GM18502 (cell line): ENCODE measurements around the gene RMC1.
A peak's percentile ranks its signal among the peaks of the same experiment; 100 is the strongest.
"Not testable (repeated sequence)": the region's sequence is repeated elsewhere in the genome, so short reads cannot be mapped to it uniquely, and the experiment has no call there.

Experiments
- ATAC-seq: cut with Tn5 transposase; IDR thresholded peaks from one replicate; pipeline ENCODE4 v1.9.1; 2021; ENCODE audit warnings: mild to moderate bottlenecking; ENCODE audit not compliant: unreplicated experiment, poor library complexity

Gene RMC1

DNA sequence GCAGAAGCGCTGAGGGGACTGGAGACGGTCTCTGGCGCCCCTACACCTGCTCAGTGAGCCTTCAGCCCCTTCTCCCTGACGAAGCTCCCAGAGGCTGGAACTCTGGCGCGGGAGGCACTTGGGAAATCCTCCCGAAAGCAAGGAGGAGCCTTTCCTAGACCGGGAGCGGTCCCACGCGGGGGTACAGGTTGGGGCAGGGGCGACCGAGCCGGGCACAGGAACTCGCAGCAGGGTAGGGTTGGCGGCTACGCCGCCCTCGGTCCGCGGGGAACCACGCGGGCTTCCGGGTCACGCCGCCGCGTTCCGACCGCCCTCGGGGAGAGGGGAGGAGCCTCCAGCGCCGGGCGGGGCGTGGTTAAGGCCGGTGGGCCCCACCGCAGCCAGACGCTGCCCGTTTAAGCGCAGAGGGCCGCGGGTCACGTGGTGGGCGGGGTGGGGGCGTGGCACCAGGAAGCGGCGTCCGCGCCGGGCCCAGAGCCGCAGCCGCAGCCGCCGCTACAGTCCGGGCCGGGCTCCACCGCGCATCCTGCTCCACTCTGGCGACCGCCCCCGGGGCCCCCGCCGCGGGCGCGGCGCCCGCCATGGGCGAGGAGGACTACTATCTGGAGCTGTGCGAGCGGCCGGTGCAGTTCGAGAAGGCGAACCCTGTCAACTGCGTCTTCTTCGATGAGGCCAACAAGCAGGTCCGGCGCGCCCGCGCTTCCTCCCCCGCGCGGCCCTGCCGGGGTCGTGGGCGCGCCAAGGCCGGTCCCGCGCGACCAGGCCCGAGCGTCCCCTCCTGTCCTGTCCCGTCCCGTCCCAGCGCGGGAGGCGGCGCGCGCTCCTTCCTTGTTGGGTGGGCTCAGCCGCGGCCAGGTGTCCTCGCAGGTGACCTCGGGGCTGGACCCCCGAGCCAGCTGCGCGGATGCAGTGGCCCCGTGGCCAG, at the start of gene RMC1:
Gene RMC1 (plus strand): TSS at position 474 of the 925 bp plus-strand sequence. CDS start 108 bp downstream, at position 582.
- ATAC-seq = peak; percentile 79

- peak; percentile 9 for ATAC-seq
Measured at GRCh38 chr18:23453680-23454058, 49.6 kb upstream of the RMC1 start.

DNA sequence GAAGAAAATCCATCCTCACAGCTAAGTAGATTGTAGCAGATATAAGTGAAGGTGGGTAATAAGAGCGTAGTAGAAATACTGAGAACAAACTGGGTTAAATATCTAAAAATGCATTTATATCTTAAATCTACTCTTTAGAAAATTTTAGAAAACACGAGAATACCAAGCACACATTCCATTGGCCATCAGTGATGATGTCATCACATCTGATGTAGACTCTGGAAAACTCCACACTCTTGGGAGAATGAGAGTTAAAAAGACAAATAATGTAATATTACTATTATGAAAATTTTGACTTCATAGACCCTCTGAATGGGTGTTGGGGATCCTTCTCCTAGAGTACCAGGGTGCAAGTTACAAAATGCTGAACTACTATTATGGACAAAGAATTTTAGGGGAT, 46.5 kb upstream of the RMC1 start:
- no peak for ATAC-seq

- no peak for ATAC-seq
Measured at GRCh38 chr18:23458830-23459529, 44.3 kb upstream of the RMC1 start.

DNA sequence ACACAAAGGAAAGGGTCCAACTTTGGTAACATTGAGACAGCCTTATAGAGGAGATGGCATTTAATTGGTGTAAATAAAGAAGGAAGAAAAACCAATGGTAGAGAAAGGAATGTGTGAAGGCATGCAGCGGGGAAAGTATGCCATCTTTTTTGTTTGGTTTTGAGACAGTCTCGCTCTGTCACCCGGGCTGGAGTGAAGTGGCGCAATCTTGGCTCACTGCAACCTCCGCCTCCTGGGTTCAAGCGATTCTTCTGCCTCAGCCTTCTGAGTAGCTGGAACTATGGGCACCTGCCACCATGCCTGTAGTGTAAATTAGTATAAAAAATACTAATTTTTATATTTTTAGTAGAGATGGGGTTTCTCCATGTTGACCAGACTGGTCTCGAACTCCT, 43.8 kb upstream of the RMC1 start:
- ATAC-seq = no peak

DNA sequence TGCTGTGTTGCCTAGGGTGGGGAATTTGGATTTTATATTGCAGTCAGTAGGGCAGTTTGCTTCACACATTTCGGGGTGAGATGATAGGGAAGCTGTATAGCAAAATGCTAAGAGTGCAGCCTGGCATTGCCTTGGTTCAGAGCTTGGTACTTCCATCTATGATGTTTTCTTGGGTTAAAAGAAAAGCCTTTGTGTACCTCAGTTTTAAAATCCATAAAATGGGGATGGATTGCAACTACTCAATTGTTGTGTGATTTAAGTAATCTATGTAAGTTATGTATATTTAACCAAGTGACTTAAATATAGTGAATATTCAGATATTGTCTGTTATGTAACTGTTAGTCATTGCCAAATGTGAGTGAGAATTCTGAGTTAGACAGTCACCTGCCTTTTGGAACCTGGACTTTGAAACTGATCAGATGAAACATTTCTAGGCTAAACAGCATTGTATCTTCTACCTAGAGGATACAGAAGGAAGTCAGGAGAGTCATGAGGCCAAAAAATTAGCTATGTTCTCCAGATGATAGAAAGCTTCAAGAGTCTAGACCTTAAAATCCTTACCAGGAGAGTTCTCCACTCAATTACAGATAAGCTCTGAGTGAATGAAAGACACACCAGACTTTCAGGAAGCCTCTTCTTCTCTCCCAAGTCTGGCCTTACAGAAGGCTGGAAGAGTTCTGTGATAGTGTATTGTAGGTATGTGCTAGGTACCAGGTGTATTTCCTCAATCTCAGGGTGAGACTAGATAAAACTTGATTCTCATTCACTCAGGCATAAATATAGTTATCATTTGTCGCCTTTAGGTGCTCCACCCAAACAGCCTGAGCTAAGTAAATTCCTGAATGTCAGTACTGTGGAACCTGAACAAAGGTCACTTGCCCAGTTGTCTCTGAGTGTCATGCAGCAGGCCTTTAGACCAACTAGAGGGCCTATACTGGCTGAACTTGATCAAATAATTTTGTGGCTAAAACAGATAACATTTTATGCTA, 42.7 kb upstream of the RMC1 start:
- no peak for ATAC-seq

- no peak for ATAC-seq
Measured at GRCh38 chr18:23462876-23463275, 40.4 kb upstream of the RMC1 start.

DNA sequence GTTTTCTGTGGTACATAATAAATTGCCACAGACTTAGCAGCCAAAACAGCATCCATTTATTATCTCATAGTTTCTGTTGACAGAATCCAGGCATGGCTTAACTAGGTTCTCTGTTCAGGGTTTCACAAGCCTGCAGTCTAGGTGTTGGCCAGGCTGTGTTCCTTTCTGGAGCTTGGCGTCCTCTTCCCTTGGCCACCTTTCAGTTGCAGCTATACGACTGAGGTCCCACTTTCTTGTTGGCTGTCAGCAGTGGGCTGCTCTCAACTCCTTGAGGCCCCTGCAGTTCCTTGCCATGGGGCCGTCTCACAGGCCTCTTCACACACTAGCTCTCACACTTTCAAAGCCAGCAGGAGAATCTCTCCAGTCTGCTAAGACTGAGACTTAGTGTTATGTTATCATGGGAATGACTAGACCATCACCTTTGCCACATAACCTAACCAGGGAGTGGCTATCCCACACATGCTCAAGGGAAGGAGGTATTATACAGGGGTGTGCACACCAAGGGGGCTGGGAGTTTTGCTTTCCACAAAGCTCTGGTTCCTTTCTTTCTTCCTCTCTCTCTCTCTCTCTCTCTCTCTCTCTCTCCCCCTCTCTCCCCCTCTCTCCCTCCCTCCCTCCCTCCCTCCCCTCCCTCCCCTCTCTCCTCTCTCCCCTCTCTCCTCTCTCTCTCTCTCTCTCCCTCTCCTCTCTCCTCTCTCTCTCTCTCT, 34.4 kb upstream of the RMC1 start:
- ATAC-seq = no peak

- no peak for ATAC-seq
Measured at GRCh38 chr18:23470620-23471387, 32.5 kb upstream of the RMC1 start.

GRCh38 chr18:23471486-23471885, 31.8 kb upstream of the RMC1 start:
- no peak for ATAC-seq

DNA sequence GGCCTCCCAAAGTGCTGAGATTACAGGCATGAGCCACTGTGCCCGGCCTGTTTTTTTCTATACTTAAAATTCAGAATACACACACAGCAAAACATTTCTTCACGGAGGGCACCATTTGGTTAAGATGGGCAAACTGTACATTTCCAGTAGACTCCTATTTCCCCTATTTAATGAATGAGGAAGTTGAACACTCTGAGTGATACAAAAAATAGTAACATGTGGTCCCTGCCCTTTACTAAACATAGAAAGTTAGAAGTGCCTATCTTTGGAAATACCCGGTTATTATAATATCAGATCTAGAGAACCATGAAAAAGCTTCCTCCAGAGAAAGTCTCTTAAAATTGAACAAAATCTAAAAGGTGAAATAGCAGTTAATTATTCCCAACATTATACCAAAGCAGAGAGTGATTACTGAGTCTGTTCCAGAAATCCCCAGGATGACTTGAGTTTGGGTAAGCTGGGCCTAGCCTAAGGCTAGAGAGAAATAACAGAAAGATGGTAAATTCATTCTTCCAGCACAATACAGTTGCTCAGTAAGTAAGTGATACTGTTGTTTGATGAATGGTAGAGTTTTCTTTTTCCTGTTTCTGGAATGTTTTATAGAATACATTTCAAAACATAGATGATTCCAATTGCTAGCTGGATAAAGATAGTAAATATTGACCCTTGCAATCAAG, 23.3 kb upstream of the RMC1 start:
- ATAC-seq = no peak

- no peak for ATAC-seq
Measured at GRCh38 chr18:23484561-23485182, 18.6 kb upstream of the RMC1 start.

- ATAC-seq = no peak
Measured at GRCh38 chr18:23485386-23485785, 17.9 kb upstream of the RMC1 start.

DNA sequence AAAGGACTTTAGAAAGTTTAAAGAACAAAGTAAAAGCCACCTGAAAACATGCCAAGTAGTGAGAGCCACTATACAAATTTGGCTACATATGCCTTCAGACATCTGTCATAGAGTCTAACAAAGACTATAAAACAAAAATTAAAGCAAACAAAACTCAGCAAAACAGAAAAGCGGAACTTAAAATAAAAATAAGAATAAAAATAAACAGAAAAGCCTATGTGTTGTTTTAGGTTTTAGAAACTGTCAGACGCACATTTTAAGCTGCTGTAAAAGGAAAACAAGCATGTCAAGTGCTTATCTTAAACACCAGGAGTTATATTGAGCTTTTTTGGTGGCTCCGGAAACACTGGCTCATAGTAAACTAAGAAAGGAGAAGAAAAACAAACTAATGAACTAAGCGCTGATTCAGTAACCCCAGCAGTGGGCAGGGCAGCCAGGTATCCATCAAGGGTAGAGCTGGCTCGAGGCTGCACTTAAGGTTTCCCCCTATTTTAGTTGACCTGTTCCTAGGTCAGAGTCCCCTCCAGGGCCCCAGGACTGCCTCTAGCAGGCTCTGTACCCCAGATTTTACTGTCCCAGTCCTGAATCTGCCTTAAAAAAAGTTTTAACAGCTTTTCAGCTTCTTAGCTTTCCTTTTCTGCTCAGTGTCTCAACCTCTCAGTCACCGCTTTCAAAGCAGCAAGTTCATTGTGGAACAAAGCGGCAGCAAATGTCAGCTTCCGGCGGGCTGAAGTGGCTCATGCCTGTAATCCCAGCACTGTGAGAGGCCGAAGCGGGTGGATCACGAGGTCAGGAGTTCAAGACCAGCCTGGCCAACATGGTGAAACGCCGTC, 15.4 kb upstream of the RMC1 start:
- ATAC-seq = peak; percentile 69

- ATAC-seq = not testable (repeated sequence)
Measured at GRCh38 chr18:23489586-23489985, 13.7 kb upstream of the RMC1 start.

- ATAC-seq = no peak
Measured at GRCh38 chr18:23493654-23494053, 9.7 kb upstream of the RMC1 start.

GRCh38 chr18:23494992-23495391, 8.3 kb upstream of the RMC1 start:
- ATAC-seq = no peak
